HEK293T (cell line): ENCODE data around the gene GGT6.

Source experiments
- BHLHE40 ChIP-seq: fragments of 450-650 bp; IDR thresholded peaks from 2 replicates; pipeline ENCODE4 v1.6.1; 2016; ENCODE audit warnings: mild to moderate bottlenecking, moderate library complexity, borderline replicate concordance
- HDGF ChIP-seq: fragments of 450-650 bp; IDR thresholded peaks from 2 replicates; pipeline ENCODE4 v1.6.1; 2017; ENCODE audit warnings: antibody characterized with exemption, borderline replicate concordance
- SP1 ChIP-seq: fragments of 450-650 bp; IDR thresholded peaks from 2 replicates; pipeline ENCODE4 v1.6.1; 2017
- TF ChIP-seq, protein P1 (sequence below): fragments of 450-650 bp; IDR thresholded peaks from 2 replicates; pipeline ENCODE4 v1.6.1; 2016

DNA sequence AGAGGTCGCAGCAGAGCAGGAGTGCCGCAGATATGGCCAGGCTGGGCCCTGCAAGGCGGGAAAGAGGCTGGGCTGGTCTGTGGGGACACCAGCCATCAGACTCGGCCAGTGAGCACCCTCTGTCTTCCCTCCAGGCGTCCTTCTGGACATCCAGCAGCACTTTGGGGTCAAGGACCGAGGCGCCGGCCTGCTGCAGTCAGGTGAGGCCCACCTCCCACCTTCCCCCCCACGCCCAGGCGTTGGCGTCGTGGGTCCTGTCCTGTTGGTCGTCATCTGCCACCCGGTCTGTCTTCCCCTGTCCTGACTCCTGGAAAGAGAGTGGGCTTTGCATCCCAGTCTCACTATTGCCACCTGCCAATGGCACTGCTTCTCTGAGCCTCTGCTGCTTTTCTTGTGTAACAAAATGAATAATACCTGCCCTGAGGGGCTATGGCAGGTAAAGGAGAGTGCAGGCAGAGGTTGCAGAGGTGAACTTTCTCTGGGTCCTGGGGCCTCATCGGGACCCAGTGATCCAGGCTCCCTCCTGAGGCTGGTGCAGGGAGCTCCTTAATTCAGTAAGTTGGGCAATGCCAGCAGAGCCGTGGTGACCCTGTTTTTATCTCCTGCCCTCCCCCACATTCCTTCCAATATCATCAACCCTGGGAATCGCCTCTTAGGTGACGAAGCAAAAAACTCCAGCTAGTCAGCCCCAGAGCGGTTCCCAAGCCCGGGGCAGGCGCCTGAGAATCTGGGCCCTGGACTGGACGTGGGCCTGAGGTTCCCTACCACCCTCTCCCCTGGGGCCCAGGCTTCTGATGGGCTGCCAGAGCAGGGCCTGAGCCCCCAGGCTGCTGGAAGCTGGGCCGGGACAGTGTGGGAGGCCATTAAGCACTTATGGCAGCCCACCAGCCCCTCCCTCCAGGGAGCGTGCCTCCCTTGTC is 47.0 kb downstream of the GGT6 start:
- TF ChIP-seq HDGF (no peak), BHLHE40 (no peak), SP1 (no peak)
- TF ChIP-seq, protein P1, sequence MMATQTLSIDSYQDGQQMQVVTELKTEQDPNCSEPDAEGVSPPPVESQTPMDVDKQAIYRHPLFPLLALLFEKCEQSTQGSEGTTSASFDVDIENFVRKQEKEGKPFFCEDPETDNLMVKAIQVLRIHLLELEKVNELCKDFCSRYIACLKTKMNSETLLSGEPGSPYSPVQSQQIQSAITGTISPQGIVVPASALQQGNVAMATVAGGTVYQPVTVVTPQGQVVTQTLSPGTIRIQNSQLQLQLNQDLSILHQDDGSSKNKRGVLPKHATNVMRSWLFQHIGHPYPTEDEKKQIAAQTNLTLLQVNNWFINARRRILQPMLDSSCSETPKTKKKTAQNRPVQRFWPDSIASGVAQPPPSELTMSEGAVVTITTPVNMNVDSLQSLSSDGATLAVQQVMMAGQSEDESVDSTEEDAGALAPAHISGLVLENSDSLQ, result no peak
